Measurements from ENCODE around the gene GNAO1.

The GNAO1 gene

GRCh38 chr16:56258508-56259424 is 67.5 kb downstream of the GNAO1 start:
- H3K4me1 ChIP-seq (ENCODE audit: control insufficient read depth, insufficient read depth, low read length): no peaks in the 10 kb centered on the region
- H3K9me3 ChIP-seq (ENCODE audit: control insufficient read depth, insufficient read depth, low read depth, low read length): no peaks in the 10 kb centered on the region
- TF ChIP-seq ZNF48 (tag by site-specific recombination; IDR thresholded peaks at IDR 0.05) (no peak), ZNF18 (tag by site-specific recombination; IDR thresholded peaks at IDR 0.05) (no peak), SALL2 (tag by site-specific recombination; IDR thresholded peaks at IDR 0.05; ENCODE audit: borderline replicate concordance) (no peak), ZXDB (tag by site-specific recombination; IDR thresholded peaks at IDR 0.05) (no peak), ZNF626 (tag by site-specific recombination; IDR thresholded peaks at IDR 0.05) (no peak), ZNF610 (tag by site-specific recombination; IDR thresholded peaks at IDR 0.05; ENCODE audit: borderline replicate concordance) (no peak), ZNF175 (tag by site-specific recombination; IDR thresholded peaks at IDR 0.05) (no peak), PRDM6 (tag by site-specific recombination; IDR thresholded peaks at IDR 0.05) (no peak), ZBTB6 (tag by site-specific recombination; IDR thresholded peaks at IDR 0.05) (no peak), ZNF24 (tag by site-specific recombination; IDR thresholded peaks at IDR 0.05) (no peak), OSR2 (tag by site-specific recombination; IDR thresholded peaks at IDR 0.05) (no peak), CTCF (tag by site-specific recombination; IDR thresholded peaks at IDR 0.05) (no peak), ZNF488 (tag by site-specific recombination; IDR thresholded peaks at IDR 0.05) (no peak), ZBTB26 (tag by site-specific recombination; optimal IDR thresholded peaks at IDR 0.05) (no peak), ZNF791 (tag by site-specific recombination; IDR thresholded peaks at IDR 0.05) (no peak), TSHZ1 (tag by site-specific recombination; IDR thresholded peaks at IDR 0.05; ENCODE audit: borderline replicate concordance) (no peak)
- ChIA-PET POLR2A (no interaction called here), CTCF (no interaction called here)
- no peak overlapping the region for H3K4me3 ChIP-seq (ENCODE audit: low read depth, low read length)
- no peaks in the 10 kb centered on the region for H3K36me3 ChIP-seq (ENCODE audit: control insufficient read depth in 2 of 2, insufficient read depth in 1 of 2, low read length in 2 of 2)
- no peak overlapping the region for H3K27ac ChIP-seq (ENCODE audit: extremely low read depth, low read depth, low read length)

All from HEK293 (cell line).